Astrocyte (in vitro differentiated cells and primary cell): Measurements from ENCODE around the gene CHAC1. TPM values are rescaled to one million over a fixed set of nuclear protein-coding genes. Genes with fewer than 3 reads are reported as not detected.
A peak's percentile ranks its signal among the peaks of the same experiment; 100 is the strongest.

ENCODE experiments used
- DNase-seq: peaks from one replicate; pipeline ENCODE4 v3.0.0-alpha.2; 2010; ENCODE audit warnings: low read depth
- FAIRE-seq: peaks from 2 replicates; lab custom pipeline; 2011; peaks lifted over from hg19 to GRCh38; lab: Jason Lieb, UNC
- H2AFZ ChIP-seq: 2 replicates; pipeline ENCODE4 v1.6.0; 2012; ENCODE audit warnings: low read depth, low read length, inconsistent platforms
- H3K27ac ChIP-seq: 2 replicates; pipeline ENCODE4 v1.5.1; 2011; ENCODE audit warnings: low read depth, low read length, inconsistent platforms
- H3K27me3 ChIP-seq: 2 replicates; pipeline ENCODE4 v1.6.0; 2011; ENCODE audit warnings: low read length, inconsistent platforms; ENCODE audit not compliant: insufficient read depth
- H3K36me3 ChIP-seq: 2 replicates; pipeline ENCODE4 v1.5.1; 2011; ENCODE audit warnings: low read length, inconsistent platforms; ENCODE audit not compliant: insufficient read depth
- H3K4me1 ChIP-seq: 2 replicates; pipeline ENCODE4 v1.5.1; 2011; ENCODE audit warnings: low read length, inconsistent platforms; ENCODE audit not compliant: insufficient read depth
- H3K4me2 ChIP-seq: 2 replicates; pipeline ENCODE4 v1.6.0; 2012; ENCODE audit warnings: low read length, inconsistent platforms
- H3K4me3 ChIP-seq: 2 replicates; pipeline ENCODE4 v1.5.1; 2011; ENCODE audit warnings: low read depth, mild to moderate bottlenecking, low read length, inconsistent platforms; ENCODE audit not compliant: insufficient read depth
- H3K79me2 ChIP-seq: 2 replicates; pipeline ENCODE4 v1.6.0; 2012; ENCODE audit warnings: mild to moderate bottlenecking, low read length, inconsistent platforms; ENCODE audit not compliant: insufficient read depth
- H3K9ac ChIP-seq: 2 replicates; pipeline ENCODE4 v1.6.0; 2012; ENCODE audit warnings: mild to moderate bottlenecking, low read length, inconsistent platforms
- H3K9me3 ChIP-seq: 2 replicates; pipeline ENCODE4 v1.5.1; 2012; ENCODE audit warnings: low read depth, mild to moderate bottlenecking, low read length, inconsistent platforms; ENCODE audit not compliant: insufficient read depth
- H4K20me1 ChIP-seq: 2 replicates; pipeline ENCODE4 v1.6.0; 2012; ENCODE audit warnings: low read length, inconsistent platforms; ENCODE audit not compliant: insufficient read depth
- H3K27ac Mint-ChIP-seq: one replicate; pipeline ENCODE4 v1.8.0; 2021; ENCODE audit warnings: mild to moderate bottlenecking, mixed read lengths; ENCODE audit not compliant: unreplicated experiment
- H3K27me3 Mint-ChIP-seq: one replicate; pipeline ENCODE4 v1.8.0; 2021; ENCODE audit warnings: low read depth, mixed read lengths; ENCODE audit not compliant: unreplicated experiment
- H3K36me3 Mint-ChIP-seq: one replicate; pipeline ENCODE4 v1.8.0; 2021; ENCODE audit warnings: low read depth, mixed read lengths; ENCODE audit not compliant: unreplicated experiment
- H3K4me1 Mint-ChIP-seq: one replicate; pipeline ENCODE4 v1.8.0; 2021; ENCODE audit warnings: low read depth, mixed read lengths; ENCODE audit not compliant: unreplicated experiment
- H3K4me3 Mint-ChIP-seq: one replicate; pipeline ENCODE4 v1.8.0; 2021; ENCODE audit warnings: mild to moderate bottlenecking, moderate library complexity, mixed read lengths; ENCODE audit not compliant: unreplicated experiment
- H3K9me3 Mint-ChIP-seq: one replicate; pipeline ENCODE4 v1.8.0; 2021; ENCODE audit warnings: mild to moderate bottlenecking, mixed read lengths; ENCODE audit not compliant: unreplicated experiment
- EZH2 ChIP-seq: IDR thresholded peaks from 2 replicates; pipeline ENCODE4 v1.6.1; 2012; ENCODE audit warnings: mild to moderate bottlenecking, low read length, inconsistent platforms; ENCODE audit not compliant: insufficient read depth
- total RNA-seq: library from RNA; stranded (reverse); gene quantifications from 2 replicates; pipeline ENCODE4 v1.2.1, GENCODE V29; 2021
- TF ChIP-seq, protein P1 (sequence below): IDR thresholded peaks from 2 replicates; pipeline ENCODE4 v1.5.1; 2011; ENCODE audit warnings: low read depth, mild to moderate bottlenecking, inconsistent platforms, low read length, moderate library complexity; ENCODE audit not compliant: insufficient read depth

Gene CHAC1
- total RNA-seq, 1 donor from 2014 or later: 55.9 TPM

- Histone ChIP-seq H3K4me3 (no peak overlapping the region), H3K9ac (no peak overlapping the region), H3K36me3 (peaks cover 40% of the 10 kb centered on the region), H3K4me2 (no peak overlapping the region), H3K27ac (no peak overlapping the region), H2AFZ (no peak overlapping the region), H4K20me1 (peaks cover 4% of the 10 kb centered on the region), H3K4me1 (no peaks in the 10 kb centered on the region), H3K79me2 (no peaks in the 10 kb centered on the region), H3K27me3 (no peaks in the 10 kb centered on the region), H3K9me3 (no peaks in the 10 kb centered on the region)
- Mint-ChIP-seq H3K4me1 (peaks cover 11% of the 10 kb centered on the region), H3K4me3 (no peak overlapping the region), H3K27me3 (no peaks in the 10 kb centered on the region), H3K27ac (peak overlapping the region; percentile 31), H3K36me3 (peaks cover 15% of the 10 kb centered on the region), H3K9me3 (no peaks in the 10 kb centered on the region)
- TF ChIP-seq, protein P1, sequence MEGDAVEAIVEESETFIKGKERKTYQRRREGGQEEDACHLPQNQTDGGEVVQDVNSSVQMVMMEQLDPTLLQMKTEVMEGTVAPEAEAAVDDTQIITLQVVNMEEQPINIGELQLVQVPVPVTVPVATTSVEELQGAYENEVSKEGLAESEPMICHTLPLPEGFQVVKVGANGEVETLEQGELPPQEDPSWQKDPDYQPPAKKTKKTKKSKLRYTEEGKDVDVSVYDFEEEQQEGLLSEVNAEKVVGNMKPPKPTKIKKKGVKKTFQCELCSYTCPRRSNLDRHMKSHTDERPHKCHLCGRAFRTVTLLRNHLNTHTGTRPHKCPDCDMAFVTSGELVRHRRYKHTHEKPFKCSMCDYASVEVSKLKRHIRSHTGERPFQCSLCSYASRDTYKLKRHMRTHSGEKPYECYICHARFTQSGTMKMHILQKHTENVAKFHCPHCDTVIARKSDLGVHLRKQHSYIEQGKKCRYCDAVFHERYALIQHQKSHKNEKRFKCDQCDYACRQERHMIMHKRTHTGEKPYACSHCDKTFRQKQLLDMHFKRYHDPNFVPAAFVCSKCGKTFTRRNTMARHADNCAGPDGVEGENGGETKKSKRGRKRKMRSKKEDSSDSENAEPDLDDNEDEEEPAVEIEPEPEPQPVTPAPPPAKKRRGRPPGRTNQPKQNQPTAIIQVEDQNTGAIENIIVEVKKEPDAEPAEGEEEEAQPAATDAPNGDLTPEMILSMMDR: no peak
- TF ChIP-seq EZH2: no peak
- no peak for FAIRE-seq
- no peak for DNase-seq
Measured at GRCh38 chr15:40995656-40996055, 42.4 kb downstream of the CHAC1 start.

- no peaks in the 10 kb centered on the region for H3K9me3 ChIP-seq
- no peak overlapping the region for H3K27ac Mint-ChIP-seq
- no peaks in the 10 kb centered on the region for H3K79me2 ChIP-seq
- peaks cover 4% of the 10 kb centered on the region for H4K20me1 ChIP-seq
- peaks cover 32% of the 10 kb centered on the region for H3K36me3 ChIP-seq
- H3K9ac ChIP-seq: no peak overlapping the region
- no peak overlapping the region for H3K4me3 ChIP-seq
- H3K4me1 ChIP-seq: no peaks in the 10 kb centered on the region
- no peak overlapping the region for H3K4me2 ChIP-seq
- no peak overlapping the region for H2AFZ ChIP-seq
- no peak for TF ChIP-seq EZH2
- TF ChIP-seq, protein P1: no peak
- peak; percentile 88 for FAIRE-seq
- DNase-seq: peak; percentile 71
- no peaks in the 10 kb centered on the region for H3K27me3 ChIP-seq
- H3K9me3 Mint-ChIP-seq: no peaks in the 10 kb centered on the region
- H3K36me3 Mint-ChIP-seq: peaks cover 15% of the 10 kb centered on the region
- H3K27me3 Mint-ChIP-seq: no peaks in the 10 kb centered on the region
- peaks cover 3% of the 10 kb centered on the region for H3K4me1 Mint-ChIP-seq
- H3K4me3 Mint-ChIP-seq: no peak overlapping the region
- no peak overlapping the region for H3K27ac ChIP-seq
Measured at GRCh38 chr15:40999190-40999589, 45.9 kb downstream of the CHAC1 start.

- H3K79me2 ChIP-seq: no peaks in the 10 kb centered on the region
- no peaks in the 10 kb centered on the region for H3K9me3 ChIP-seq
- Mint-ChIP-seq H3K27me3 (no peaks in the 10 kb centered on the region), H3K36me3 (peaks cover 13% of the 10 kb centered on the region), H3K4me3 (no peak overlapping the region), H3K4me1 (peaks cover 3% of the 10 kb centered on the region), H3K9me3 (no peaks in the 10 kb centered on the region), H3K27ac (no peak overlapping the region)
- no peak overlapping the region for H2AFZ ChIP-seq
- DNase-seq (no peak), FAIRE-seq (no peak)
- H3K27ac ChIP-seq: no peak overlapping the region
- H3K27me3 ChIP-seq: no peaks in the 10 kb centered on the region
- H4K20me1 ChIP-seq: peaks cover 4% of the 10 kb centered on the region
- H3K4me1 ChIP-seq: no peaks in the 10 kb centered on the region
- no peak overlapping the region for H3K4me2 ChIP-seq
- H3K4me3 ChIP-seq: no peak overlapping the region
- TF ChIP-seq, protein P1: no peak
- TF ChIP-seq EZH2: no peak
- no peak overlapping the region for H3K9ac ChIP-seq
- H3K36me3 ChIP-seq: peaks cover 26% of the 10 kb centered on the region
Measured at GRCh38 chr15:41001524-41002214, 48.4 kb downstream of the CHAC1 start.
